Colonic mucosa (tissue), 4 donors: ENCODE data around the gene ITLN1. TPM values are rescaled to one million over a fixed set of nuclear protein-coding genes. Genes with fewer than 3 reads are reported as not detected.

Experiments
- DNase-seq: peaks from one replicate; pipeline ENCODE4 v3.0.0-alpha.2; 2020
- H3K27ac ChIP-seq: fragments of 200-600 bp; one replicate; pipeline ENCODE4 v1.8.0; 2021
- H3K27me3 ChIP-seq: fragments of 200-600 bp; one replicate; pipeline ENCODE4 v1.8.0; 2021
- H3K36me3 ChIP-seq: fragments of 200-600 bp; one replicate; pipeline ENCODE4 v1.8.0; 2021
- H3K4me1 ChIP-seq: fragments of 200-600 bp; one replicate; pipeline ENCODE4 v1.8.0; 2021; ENCODE audit warnings: mild to moderate bottlenecking
- H3K4me3 ChIP-seq: fragments of 200-600 bp; one replicate; pipeline ENCODE4 v1.8.0; 2021
- H3K9ac ChIP-seq, 2 donors: one replicate each; pipeline ENCODE4 v1.7.0; 2013; ENCODE audit warnings: control low read depth in 2 of 2, low read depth in 2 of 2, low read length in 2 of 2
- H3K9me3 ChIP-seq: fragments of 200-600 bp; one replicate; pipeline ENCODE4 v1.8.0; 2021
- intact Hi-C: fragments of 100-400 bp; cut with DNase I; formaldehyde crosslinking; loops from one replicate; pipeline ENCODE4 v1.14.1; 2022
- total RNA-seq, 2 donors: library from RNA; stranded (reverse); fragmentation: NEBNext Ultra II Directional in 1 of 2; extraction: Animal tissue kit (Norgen Biotek cat#: 25700) in 1 of 2; gene quantifications; one replicate each; pipeline ENCODE4 v1.2.1, GENCODE V29; 2021
- TF ChIP-seq, protein P1 (sequence below): fragments of 200-600 bp; IDR thresholded peaks from one replicate; pipeline ENCODE4 v1.8.0; 2022; ENCODE audit warnings: antibody characterized with exemption, mild to moderate bottlenecking
- donor health status: healthy.
- donor health status: DM: no; HTN: no; CAD: no.
- donor health status: DM: no; HTN: no; CAD: no.

Gene ITLN1
- total RNA-seq, 2 donors from 2014 or later: 164 to 256 TPM

- TF ChIP-seq, protein P1, sequence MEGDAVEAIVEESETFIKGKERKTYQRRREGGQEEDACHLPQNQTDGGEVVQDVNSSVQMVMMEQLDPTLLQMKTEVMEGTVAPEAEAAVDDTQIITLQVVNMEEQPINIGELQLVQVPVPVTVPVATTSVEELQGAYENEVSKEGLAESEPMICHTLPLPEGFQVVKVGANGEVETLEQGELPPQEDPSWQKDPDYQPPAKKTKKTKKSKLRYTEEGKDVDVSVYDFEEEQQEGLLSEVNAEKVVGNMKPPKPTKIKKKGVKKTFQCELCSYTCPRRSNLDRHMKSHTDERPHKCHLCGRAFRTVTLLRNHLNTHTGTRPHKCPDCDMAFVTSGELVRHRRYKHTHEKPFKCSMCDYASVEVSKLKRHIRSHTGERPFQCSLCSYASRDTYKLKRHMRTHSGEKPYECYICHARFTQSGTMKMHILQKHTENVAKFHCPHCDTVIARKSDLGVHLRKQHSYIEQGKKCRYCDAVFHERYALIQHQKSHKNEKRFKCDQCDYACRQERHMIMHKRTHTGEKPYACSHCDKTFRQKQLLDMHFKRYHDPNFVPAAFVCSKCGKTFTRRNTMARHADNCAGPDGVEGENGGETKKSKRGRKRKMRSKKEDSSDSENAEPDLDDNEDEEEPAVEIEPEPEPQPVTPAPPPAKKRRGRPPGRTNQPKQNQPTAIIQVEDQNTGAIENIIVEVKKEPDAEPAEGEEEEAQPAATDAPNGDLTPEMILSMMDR: no peak
- intact Hi-C loops: no loop called here
- no peaks in the 10 kb centered on the region for H3K36me3 ChIP-seq
- no peaks in the 10 kb centered on the region for H3K4me1 ChIP-seq
- H3K4me3 ChIP-seq: no peak overlapping the region
- no peaks in the 10 kb centered on the region for H3K9me3 ChIP-seq
- DNase-seq: no peak
- H3K27me3 ChIP-seq: no peaks in the 10 kb centered on the region
- H3K9ac ChIP-seq: no peak overlapping the region
- no peak overlapping the region for H3K27ac ChIP-seq
These were observed 26.9 kb upstream of the ITLN1 start for GRCh38 chr1:160911925-160912324.

GRCh38 chr1:160911441-160911840, 26.5 kb upstream of the ITLN1 start:
- Histone ChIP-seq H3K36me3 (no peaks in the 10 kb centered on the region), H3K4me1 (no peaks in the 10 kb centered on the region), H3K9me3 (no peaks in the 10 kb centered on the region), H3K27ac (no peak overlapping the region), H3K27me3 (no peaks in the 10 kb centered on the region), H3K9ac (no peak overlapping the region), H3K4me3 (no peak overlapping the region)
- TF ChIP-seq, protein P1: no peak
- intact Hi-C loops: no loop called here
- no peak for DNase-seq

DNA sequence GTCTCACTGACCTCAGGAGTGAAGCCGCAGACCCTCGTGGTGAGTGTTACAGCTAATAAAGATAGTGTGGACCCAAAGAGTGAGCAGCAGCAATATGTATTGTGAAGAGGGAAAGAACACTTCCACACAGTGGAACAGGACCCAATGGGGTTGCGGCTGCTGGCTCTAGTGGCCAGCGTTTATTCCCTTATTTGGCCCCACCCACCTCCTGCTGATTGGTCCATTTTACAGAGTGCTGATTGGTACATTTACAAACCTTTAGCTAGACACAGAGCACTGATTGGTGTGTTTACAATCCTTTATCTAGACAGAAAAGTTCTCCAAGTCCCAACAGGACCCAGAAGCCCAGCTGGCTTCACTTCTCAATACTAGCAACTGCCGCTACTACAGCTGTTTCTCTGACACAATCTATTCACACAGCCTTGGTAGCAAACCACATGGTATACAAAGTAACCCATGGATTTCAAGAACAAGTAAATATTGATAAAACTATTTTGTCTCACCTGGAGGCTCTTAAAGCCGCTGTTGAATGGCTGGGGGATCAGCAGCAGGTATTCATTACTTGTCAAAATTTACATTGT, 25.3 kb upstream of the ITLN1 start:
- H3K27me3 ChIP-seq: no peaks in the 10 kb centered on the region
- TF ChIP-seq, protein P1: no peak
- no peak overlapping the region for H3K4me3 ChIP-seq
- no peaks in the 10 kb centered on the region for H3K36me3 ChIP-seq
- H3K27ac ChIP-seq: no peak overlapping the region
- no peaks in the 10 kb centered on the region for H3K9me3 ChIP-seq
- intact Hi-C loops: no loop called here
- H3K4me1 ChIP-seq: no peaks in the 10 kb centered on the region
- H3K9ac ChIP-seq: no peak overlapping the region
- no peak for DNase-seq

DNA sequence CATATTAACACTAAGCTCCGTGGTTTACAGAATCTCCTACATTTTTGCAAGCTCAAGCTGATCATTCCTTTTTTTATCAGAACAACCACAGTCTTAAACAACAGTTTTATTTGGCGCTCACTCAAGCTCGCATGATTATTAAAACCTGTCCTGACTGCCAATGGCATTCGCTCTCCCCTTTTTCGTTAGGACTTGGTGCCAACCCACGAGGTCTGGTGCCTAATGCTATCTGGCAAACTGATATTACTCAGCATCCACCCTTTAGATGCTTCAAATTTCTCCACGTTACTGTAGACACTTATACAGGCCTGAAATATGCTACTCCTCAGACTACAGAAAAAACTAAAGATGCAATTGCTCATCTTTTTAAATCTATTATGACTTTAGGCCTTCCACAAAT, 23.0 kb upstream of the ITLN1 start:
- peaks cover 4% of the 10 kb centered on the region for H3K27me3 ChIP-seq
- no peaks in the 10 kb centered on the region for H3K36me3 ChIP-seq
- no peaks in the 10 kb centered on the region for H3K9me3 ChIP-seq
- no peak overlapping the region for H3K27ac ChIP-seq
- H3K9ac ChIP-seq: no peak overlapping the region
- intact Hi-C loops: no loop called here
- TF ChIP-seq, protein P1: no peak
- no peak overlapping the region for H3K4me3 ChIP-seq
- no peak for DNase-seq
- no peaks in the 10 kb centered on the region for H3K4me1 ChIP-seq

DNA sequence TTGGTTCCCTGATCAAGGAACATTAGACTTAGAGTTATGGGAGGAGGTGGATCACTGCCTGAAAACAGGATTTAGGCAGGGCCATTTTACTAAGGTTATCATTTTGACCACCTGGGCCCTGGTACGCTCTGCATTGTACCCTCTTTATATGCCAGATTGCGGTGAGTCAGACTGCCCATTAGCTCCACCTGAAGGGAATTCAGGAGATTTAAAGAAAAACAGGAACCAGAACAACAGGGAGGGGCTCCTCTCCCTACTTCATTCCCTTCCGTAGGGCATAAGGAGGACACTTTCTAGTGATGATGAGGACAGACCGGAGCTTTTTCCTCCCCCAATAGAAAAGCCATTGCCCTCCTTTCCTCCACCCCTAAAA, 20.6 kb upstream of the ITLN1 start:
- Histone ChIP-seq H3K9ac (no peak overlapping the region), H3K4me3 (no peak overlapping the region), H3K27me3 (peaks cover 4% of the 10 kb centered on the region), H3K36me3 (no peaks in the 10 kb centered on the region), H3K9me3 (no peaks in the 10 kb centered on the region), H3K4me1 (no peaks in the 10 kb centered on the region), H3K27ac (no peak overlapping the region)
- intact Hi-C loops: no loop called here
- TF ChIP-seq, protein P1: no peak
- no peak for DNase-seq
